Mammary epithelial cell (primary cell): ENCODE results near the gene INPP5A.

Experiments
- CTCF ChIP-seq, 2 donors: IDR thresholded peaks in 1 of 2; conservative IDR thresholded peaks in 1 of 2; 2 replicates each; pipeline ENCODE4 v1.5.1; 2011 to 2012; ENCODE audit warnings: inconsistent platforms in 2 of 2, low read length in 2 of 2, mild to moderate bottlenecking in 2 of 2, control low read depth in 1 of 2, low read depth in 1 of 2; ENCODE audit not compliant: insufficient read depth in 1 of 2; ENCODE audit errors: extremely low read depth in 1 of 2
- EZH2 ChIP-seq: IDR thresholded peaks from 2 replicates; pipeline ENCODE4 v1.6.1; 2012; ENCODE audit warnings: low read length, inconsistent platforms, borderline replicate concordance

DNA sequence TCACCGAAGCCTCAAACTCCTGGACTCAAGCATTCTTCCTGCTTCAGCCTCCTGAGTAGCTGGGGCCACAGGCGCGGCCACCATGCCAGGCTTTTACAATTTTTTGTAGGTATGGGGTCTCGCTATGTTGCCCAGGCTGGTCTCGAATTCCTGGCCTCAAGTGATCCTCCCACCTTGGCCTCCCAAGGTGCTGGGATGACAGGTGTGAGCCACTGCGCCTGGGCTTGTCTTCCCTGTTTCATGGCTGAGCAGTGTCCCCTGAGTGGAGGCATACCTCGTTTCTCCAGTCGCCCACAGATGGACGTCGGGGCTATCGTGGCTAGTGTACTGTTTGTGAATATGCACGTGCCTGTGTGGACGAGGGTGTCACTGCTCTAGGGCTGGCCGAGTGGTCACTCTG, 11.3 kb downstream of the INPP5A start:
- TF ChIP-seq CTCF (conservative IDR thresholded peaks at IDR 0.05 in 1 of 2, IDR thresholded peaks at IDR 0.05 in 1 of 2; ENCODE audit: extremely low read depth in 1 of 2, insufficient read depth in 1 of 2, low read depth in 1 of 2, low read length in 2 of 2) (no peak), EZH2 (no peak)
